Activated naive CD8-positive, alpha-beta T cell (primary cell): ENCODE measurements around the gene CHCT1.
A peak's percentile ranks its signal among the peaks of the same experiment; 100 is the strongest.
"Not testable (repeated sequence)": the region's sequence is repeated elsewhere in the genome, so short reads cannot be mapped to it uniquely, and the experiment has no call there.

Experiments
- H3K27ac Mint-ChIP-seq: one replicate; pipeline ENCODE4 v1.8.0; 2021; ENCODE audit warnings: mixed read lengths
- H3K27me3 Mint-ChIP-seq: one replicate; pipeline ENCODE4 v1.8.0; 2021; ENCODE audit warnings: mixed read lengths
- H3K36me3 Mint-ChIP-seq: one replicate; pipeline ENCODE4 v1.8.0; 2021; ENCODE audit warnings: mixed read lengths
- H3K4me1 Mint-ChIP-seq: one replicate; pipeline ENCODE4 v1.8.0; 2021; ENCODE audit warnings: low read depth, mixed read lengths
- H3K4me3 Mint-ChIP-seq: one replicate; pipeline ENCODE4 v1.8.0; 2021; ENCODE audit warnings: mild to moderate bottlenecking, mixed read lengths
- H3K9me3 Mint-ChIP-seq: one replicate; pipeline ENCODE4 v1.8.0; 2021; ENCODE audit warnings: low read depth, mixed read lengths

CHCT1 gene

GRCh38 chr17:60392845-60393702 lies 29.2 kb upstream of the CHCT1 start:
- Mint-ChIP-seq H3K36me3 (no peaks in the 10 kb centered on the region), H3K9me3 (no peaks in the 10 kb centered on the region), H3K27me3 (no peaks in the 10 kb centered on the region), H3K4me3 (peak overlapping the region; percentile 97), H3K27ac (peak overlapping the region; percentile 95), H3K4me1 (peaks cover 51% of the 10 kb centered on the region)

GRCh38 chr17:60393840-60394723 lies 28.2 kb upstream of the CHCT1 start:
- no peak overlapping the region for H3K27ac Mint-ChIP-seq
- peaks cover 48% of the 10 kb centered on the region for H3K4me1 Mint-ChIP-seq
- no peaks in the 10 kb centered on the region for H3K9me3 Mint-ChIP-seq
- H3K36me3 Mint-ChIP-seq, result no peaks in the 10 kb centered on the region
- H3K4me3 Mint-ChIP-seq, result no peak overlapping the region
- no peaks in the 10 kb centered on the region for H3K27me3 Mint-ChIP-seq

DNA sequence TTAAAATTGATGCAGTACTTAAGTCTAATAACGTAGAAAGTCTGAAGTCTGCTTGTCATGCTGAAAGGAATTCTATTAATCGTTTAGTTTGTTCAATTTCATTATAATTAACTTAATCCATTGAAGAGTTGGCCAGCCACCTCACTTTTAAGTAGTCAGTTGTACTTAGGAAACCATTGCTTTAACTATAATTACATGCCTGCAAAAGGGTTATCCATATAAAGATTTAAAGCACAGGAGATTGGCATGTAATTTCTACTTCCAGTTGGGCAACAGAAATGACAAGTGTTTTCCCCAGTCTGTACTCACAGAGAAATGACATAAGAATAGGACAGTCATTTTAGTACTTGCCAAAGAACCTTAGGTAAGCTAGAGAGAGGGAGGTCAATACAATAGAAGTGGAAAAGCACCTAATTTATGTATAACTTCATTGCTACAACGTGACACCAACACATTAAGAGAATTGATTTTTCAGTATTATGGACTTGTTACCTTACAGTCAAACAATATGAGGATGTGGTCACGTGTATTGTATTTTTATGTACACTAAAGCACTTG lies 26.7 kb upstream of the CHCT1 start:
- Mint-ChIP-seq H3K4me3 (no peak overlapping the region), H3K27me3 (no peaks in the 10 kb centered on the region), H3K9me3 (no peaks in the 10 kb centered on the region), H3K4me1 (peaks cover 40% of the 10 kb centered on the region), H3K27ac (peak overlapping the region; percentile 36), H3K36me3 (no peaks in the 10 kb centered on the region)

GRCh38 chr17:60396412-60396811 lies 25.9 kb upstream of the CHCT1 start:
- H3K4me1 Mint-ChIP-seq, result peaks cover 32% of the 10 kb centered on the region
- no peak overlapping the region for H3K27ac Mint-ChIP-seq
- H3K9me3 Mint-ChIP-seq, result no peaks in the 10 kb centered on the region
- H3K36me3 Mint-ChIP-seq, result no peaks in the 10 kb centered on the region
- H3K4me3 Mint-ChIP-seq, result no peak overlapping the region
- H3K27me3 Mint-ChIP-seq, result no peaks in the 10 kb centered on the region

GRCh38 chr17:60398227-60398959 lies 23.9 kb upstream of the CHCT1 start:
- Mint-ChIP-seq H3K36me3 (no peaks in the 10 kb centered on the region), H3K4me1 (peaks cover 23% of the 10 kb centered on the region), H3K9me3 (no peaks in the 10 kb centered on the region), H3K27me3 (no peaks in the 10 kb centered on the region), H3K4me3 (no peak overlapping the region), H3K27ac (peak overlapping the region; percentile 23)

- peaks cover 12% of the 10 kb centered on the region for H3K4me1 Mint-ChIP-seq
- no peak overlapping the region for H3K27ac Mint-ChIP-seq
These were observed 20.5 kb upstream of the CHCT1 start for GRCh38 chr17:60401819-60402218.

DNA sequence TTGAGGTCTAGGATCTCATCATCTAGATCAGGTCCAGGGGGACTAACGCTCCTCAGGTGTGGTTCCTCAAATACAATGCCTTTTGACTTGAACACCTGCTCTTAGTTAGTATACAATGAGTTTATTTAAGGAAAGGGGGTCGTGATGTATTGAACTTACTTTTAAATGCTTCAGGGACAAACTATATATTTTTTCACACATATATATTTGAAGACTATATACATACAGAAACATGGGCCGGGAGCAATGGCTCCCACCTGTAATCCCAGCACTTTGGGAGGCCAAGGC lies 18.8 kb upstream of the CHCT1 start:
- H3K36me3 Mint-ChIP-seq, result no peaks in the 10 kb centered on the region
- no peak overlapping the region for H3K27ac Mint-ChIP-seq
- H3K4me1 Mint-ChIP-seq, result peaks cover 3% of the 10 kb centered on the region
- H3K9me3 Mint-ChIP-seq, result no peaks in the 10 kb centered on the region
- H3K4me3 Mint-ChIP-seq, result no peak overlapping the region
- H3K27me3 Mint-ChIP-seq, result no peaks in the 10 kb centered on the region

More at GRCh38 chr17:60401819-60402218, 20.5 kb upstream of the CHCT1 start:
- no peaks in the 10 kb centered on the region for H3K9me3 Mint-ChIP-seq
- H3K36me3 Mint-ChIP-seq, result no peaks in the 10 kb centered on the region
- H3K27me3 Mint-ChIP-seq, result no peaks in the 10 kb centered on the region
- no peak overlapping the region for H3K4me3 Mint-ChIP-seq

GRCh38 chr17:60403962-60404361 lies 18.3 kb upstream of the CHCT1 start:
- no peaks in the 10 kb centered on the region for H3K9me3 Mint-ChIP-seq
- H3K4me1 Mint-ChIP-seq, result peaks cover 2% of the 10 kb centered on the region
- no peaks in the 10 kb centered on the region for H3K36me3 Mint-ChIP-seq
- no peak overlapping the region for H3K27ac Mint-ChIP-seq
- H3K4me3 Mint-ChIP-seq, result no peak overlapping the region
- no peaks in the 10 kb centered on the region for H3K27me3 Mint-ChIP-seq

- H3K4me3 Mint-ChIP-seq, result no peak overlapping the region
- H3K4me1 Mint-ChIP-seq, result no peaks in the 10 kb centered on the region
- no peaks in the 10 kb centered on the region for H3K36me3 Mint-ChIP-seq
- no peak overlapping the region for H3K27ac Mint-ChIP-seq
- H3K9me3 Mint-ChIP-seq, result no peaks in the 10 kb centered on the region
- no peaks in the 10 kb centered on the region for H3K27me3 Mint-ChIP-seq
These were observed 15.4 kb upstream of the CHCT1 start for GRCh38 chr17:60406887-60407286.

DNA sequence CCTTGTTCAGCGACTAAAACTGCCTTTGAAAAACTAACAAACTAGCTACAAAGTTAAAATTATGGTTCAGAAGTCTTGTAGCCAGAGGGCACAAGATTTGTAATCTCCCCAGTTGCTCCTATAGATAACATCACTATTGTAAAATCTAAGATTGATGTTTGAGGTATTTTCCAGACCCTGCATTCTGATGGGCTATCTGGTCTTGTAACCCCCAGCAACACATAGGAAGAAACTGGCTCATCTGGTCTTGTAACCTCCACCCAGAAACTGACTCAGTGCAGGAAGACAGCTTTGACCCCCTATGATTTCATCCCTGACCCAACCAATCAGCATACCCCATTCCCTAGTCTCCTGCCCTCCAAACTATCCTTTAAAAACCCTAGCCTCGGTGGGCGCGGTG lies 12.3 kb upstream of the CHCT1 start:
- no peaks in the 10 kb centered on the region for H3K9me3 Mint-ChIP-seq
- H3K27me3 Mint-ChIP-seq, result no peaks in the 10 kb centered on the region
- H3K27ac Mint-ChIP-seq, result no peak overlapping the region
- no peaks in the 10 kb centered on the region for H3K4me1 Mint-ChIP-seq
- no peaks in the 10 kb centered on the region for H3K36me3 Mint-ChIP-seq
- H3K4me3 Mint-ChIP-seq, result no peak overlapping the region

- Mint-ChIP-seq H3K36me3 (no peaks in the 10 kb centered on the region), H3K4me3 (no peak overlapping the region), H3K4me1 (no peaks in the 10 kb centered on the region), H3K27me3 (peaks cover 3% of the 10 kb centered on the region), H3K27ac (no peak overlapping the region), H3K9me3 (no peaks in the 10 kb centered on the region)
These were observed 9.6 kb upstream of the CHCT1 start for GRCh38 chr17:60412701-60413100.

GRCh38 chr17:60415146-60415545 lies 7.1 kb upstream of the CHCT1 start:
- no peak overlapping the region for H3K4me3 Mint-ChIP-seq
- no peak overlapping the region for H3K27ac Mint-ChIP-seq
- H3K27me3 Mint-ChIP-seq, result peaks cover 3% of the 10 kb centered on the region
- no peaks in the 10 kb centered on the region for H3K4me1 Mint-ChIP-seq
- H3K9me3 Mint-ChIP-seq, result no peaks in the 10 kb centered on the region
- H3K36me3 Mint-ChIP-seq, result no peaks in the 10 kb centered on the region

GRCh38 chr17:60416368-60416925 lies 5.8 kb upstream of the CHCT1 start:
- Mint-ChIP-seq H3K4me3 (no peak overlapping the region), H3K27ac (no peak overlapping the region), H3K36me3 (no peaks in the 10 kb centered on the region), H3K9me3 (no peaks in the 10 kb centered on the region), H3K4me1 (peaks cover 5% of the 10 kb centered on the region), H3K27me3 (peaks cover 3% of the 10 kb centered on the region)

DNA sequence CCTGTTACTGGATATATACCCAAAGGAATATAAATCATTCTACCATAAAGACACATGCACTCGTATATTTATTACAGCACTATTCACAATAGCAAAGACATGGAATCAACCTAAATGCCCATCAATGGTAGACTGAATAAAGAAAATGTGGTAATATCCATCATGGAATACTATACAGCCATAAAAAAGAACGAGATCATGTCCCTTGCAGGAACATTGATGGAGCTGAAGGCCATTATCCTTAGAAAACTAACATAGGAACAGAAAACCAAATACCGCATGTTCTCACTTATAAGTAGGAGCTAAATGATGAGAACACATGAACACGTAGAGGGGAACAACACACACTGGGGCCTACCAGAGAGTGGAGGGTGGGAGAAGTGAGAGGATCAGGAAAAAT lies 3.3 kb upstream of the CHCT1 start:
- H3K27ac Mint-ChIP-seq, result not testable (repeated sequence)

More for the DNA sequence above, 3.3 kb upstream of the CHCT1 start:
- H3K4me1 Mint-ChIP-seq, H3K36me3 Mint-ChIP-seq, H3K4me3 Mint-ChIP-seq, H3K9me3 Mint-ChIP-seq, H3K27me3 Mint-ChIP-seq: not testable (repeated sequence)
